MM.1S (cell line): Measurements from ENCODE around the gene LCLAT1.

Source experiments
- EZH2phosphoT487 ChIP-seq: fragments of 300-600 bp; sonication (generic); IDR thresholded peaks from 2 replicates; pipeline ENCODE4 v1.6.1; 2018; ENCODE audit warnings: antibody characterized with exemption, low read length
- TF ChIP-seq, protein P1 (sequence below): fragments of 300-600 bp; sonication (generic); IDR thresholded peaks from 2 replicates; pipeline ENCODE4 v1.5.1; 2016; ENCODE audit warnings: antibody characterized with exemption, low read length, mixed read lengths

DNA sequence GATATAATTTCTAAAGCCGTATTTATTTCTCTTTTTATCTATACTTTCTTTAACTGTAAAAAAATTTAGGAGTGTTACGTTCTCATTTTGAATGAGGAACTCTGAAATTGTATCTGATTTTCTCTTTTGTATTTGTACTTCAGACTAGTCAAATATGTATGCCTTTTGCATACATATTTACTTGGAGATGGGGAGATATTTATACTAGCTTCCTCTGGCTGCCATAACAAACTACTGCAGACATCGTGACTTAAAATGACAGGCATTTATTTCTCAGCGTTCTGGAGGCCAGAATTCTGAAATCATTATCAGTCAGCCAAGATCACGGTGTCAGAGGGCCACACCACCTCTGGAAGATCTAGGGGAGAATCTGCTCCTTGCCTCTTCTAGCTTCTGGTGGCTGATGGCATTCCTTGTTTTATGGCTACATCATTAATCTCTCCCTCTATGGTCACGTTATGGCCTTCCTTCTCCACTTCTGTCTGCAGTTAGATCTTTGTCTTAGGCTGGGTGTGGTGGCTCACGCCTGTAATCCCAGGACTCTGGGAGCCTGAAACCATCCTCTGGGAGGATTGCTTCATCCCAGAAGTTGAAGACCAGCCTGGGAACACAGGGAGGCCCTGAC, 8.2 kb downstream of the LCLAT1 start:
- TF ChIP-seq, protein P1, sequence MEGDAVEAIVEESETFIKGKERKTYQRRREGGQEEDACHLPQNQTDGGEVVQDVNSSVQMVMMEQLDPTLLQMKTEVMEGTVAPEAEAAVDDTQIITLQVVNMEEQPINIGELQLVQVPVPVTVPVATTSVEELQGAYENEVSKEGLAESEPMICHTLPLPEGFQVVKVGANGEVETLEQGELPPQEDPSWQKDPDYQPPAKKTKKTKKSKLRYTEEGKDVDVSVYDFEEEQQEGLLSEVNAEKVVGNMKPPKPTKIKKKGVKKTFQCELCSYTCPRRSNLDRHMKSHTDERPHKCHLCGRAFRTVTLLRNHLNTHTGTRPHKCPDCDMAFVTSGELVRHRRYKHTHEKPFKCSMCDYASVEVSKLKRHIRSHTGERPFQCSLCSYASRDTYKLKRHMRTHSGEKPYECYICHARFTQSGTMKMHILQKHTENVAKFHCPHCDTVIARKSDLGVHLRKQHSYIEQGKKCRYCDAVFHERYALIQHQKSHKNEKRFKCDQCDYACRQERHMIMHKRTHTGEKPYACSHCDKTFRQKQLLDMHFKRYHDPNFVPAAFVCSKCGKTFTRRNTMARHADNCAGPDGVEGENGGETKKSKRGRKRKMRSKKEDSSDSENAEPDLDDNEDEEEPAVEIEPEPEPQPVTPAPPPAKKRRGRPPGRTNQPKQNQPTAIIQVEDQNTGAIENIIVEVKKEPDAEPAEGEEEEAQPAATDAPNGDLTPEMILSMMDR = no peak
- no peak for TF ChIP-seq EZH2phosphoT487
